HG02763 (cell line): Measurements from ENCODE around the gene GON7.
"Not testable (repeated sequence)": the region's sequence is repeated elsewhere in the genome, so short reads cannot be mapped to it uniquely, and the experiment has no call there.

ENCODE experiments used
- ATAC-seq: cut with Tn5 transposase; IDR thresholded peaks from one replicate; pipeline ENCODE4 v1.9.1; 2021; ENCODE audit warnings: mild to moderate bottlenecking, moderate library complexity; ENCODE audit not compliant: unreplicated experiment

The GON7 gene

DNA sequence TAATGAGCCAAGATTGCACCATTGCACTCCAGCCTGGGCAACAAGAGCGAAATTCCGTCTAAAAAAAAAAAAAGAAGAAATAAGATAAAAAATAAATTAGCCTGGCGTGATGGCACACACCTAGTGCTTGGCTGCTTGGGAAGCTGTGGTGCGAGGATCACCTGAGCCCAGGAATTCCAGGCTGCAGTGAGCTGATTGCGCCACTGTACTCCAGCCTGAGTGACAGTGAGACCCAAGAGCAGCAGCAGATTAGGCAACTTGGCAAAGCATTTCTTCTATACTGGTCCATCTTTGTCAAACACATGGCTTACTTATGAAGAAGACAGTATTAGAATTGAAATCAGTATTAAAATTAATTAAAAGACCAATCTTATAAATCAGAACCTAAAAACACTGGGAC, 6.3 kb downstream of the GON7 start:
- ATAC-seq: no peak

DNA sequence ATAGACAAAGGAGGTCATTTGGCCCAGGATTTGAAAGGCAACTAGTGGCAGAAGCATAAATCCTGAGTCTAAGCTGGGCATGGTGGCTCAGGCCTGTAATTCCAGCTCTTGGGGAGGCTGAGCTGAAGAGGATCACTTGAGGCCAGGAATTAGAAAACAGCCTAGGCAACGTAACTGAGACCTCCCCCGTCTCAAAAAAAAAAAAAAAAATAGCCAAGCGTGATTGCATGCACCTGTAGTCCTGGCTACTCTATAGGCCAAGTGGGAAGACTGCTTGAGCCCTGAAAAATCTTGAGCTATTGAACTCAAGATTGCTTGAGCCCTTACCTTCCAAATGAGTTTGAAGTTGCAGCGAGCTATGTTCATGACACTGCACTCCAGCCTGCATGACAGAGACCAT, 7.8 kb downstream of the GON7 start:
- ATAC-seq: no peak

DNA sequence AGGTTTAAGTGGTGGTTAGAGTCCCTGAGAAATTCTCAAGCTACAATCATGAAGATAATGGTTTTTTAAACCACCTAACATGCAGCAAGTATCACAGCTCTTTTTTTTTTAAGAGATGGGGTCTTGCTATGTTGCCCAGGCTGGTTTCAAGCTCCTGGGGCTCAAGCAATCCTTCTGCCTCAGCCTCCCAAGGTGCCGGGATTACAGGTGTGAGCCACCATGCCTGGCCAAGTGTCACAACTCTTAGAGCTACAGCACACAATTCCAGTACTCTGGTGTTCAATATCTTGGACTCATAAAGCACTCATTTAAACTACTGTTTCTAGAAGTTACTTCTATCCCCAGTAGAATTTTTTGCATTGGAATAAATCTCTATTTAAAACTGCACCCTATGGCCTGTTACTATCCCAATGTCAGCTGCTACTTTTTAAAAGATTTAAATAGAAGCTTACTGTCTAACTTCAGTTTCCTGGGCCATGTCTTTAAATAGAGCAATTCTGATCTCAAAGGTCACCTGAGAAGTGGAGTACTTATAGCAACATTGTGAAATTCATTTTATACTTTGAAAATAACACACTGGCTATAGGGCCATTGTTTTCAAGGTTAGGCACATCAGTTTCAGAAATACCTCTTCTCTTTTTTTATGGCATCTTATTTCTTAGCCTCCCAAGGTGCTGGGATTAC, 11.4 kb downstream of the GON7 start:
- ATAC-seq: no peak

DNA sequence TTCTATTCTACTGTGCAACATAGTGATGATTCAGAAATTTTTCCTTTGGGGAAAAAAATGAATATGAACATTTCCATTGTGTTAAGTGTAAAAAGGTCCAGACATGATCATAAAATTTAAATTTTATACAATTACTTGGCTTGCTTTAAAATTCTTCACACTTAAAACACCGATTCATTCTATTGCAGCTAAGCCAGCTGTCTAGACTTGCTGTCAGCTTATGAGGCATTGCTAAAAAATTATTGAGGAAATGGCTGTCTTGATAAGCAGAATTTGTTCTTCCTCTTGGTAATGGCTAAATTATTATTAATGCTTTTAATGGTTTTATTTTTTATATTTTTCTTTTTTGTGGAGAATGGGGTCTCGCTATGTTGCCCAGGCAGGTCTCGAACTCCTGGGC, 19.9 kb downstream of the GON7 start:
- ATAC-seq: no peak

DNA sequence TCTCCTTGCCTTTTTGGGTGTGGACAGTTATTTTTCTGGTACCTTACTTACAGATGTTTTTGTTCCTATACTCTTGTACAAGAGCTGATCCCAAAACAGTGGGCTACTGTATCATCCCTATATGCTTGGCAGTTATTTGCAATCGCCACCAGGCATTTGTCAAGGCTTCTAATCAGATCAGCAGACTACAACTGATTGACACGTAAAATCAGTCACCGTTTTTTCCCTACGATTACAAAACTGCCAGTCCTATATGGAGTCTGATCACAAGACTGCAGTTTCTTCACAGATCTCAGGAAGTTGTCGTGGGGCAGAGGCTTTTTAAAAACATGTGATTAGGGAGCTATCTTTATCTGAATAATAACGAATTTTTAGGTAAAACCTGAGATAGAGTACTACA, 20.4 kb downstream of the GON7 start:
- no peak for ATAC-seq

DNA sequence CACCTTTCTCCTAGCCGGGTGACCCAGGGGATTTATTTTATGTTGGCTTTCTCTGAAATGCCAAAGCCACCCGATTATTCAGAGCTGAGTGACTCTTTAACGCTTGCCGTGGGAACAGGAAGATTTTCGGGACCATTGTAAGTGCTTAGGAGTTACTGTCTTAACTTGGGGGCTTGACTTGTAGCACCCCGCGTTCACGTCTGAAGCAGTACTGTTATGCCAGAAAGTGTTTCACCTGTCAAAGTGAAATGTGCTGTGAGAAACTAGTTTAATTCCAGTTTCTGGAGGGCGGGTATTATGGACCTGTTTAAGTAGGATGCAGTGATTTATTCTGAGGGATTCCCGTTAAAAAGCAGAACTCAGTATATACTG, 21.5 kb downstream of the GON7 start:
- ATAC-seq: no peak

DNA sequence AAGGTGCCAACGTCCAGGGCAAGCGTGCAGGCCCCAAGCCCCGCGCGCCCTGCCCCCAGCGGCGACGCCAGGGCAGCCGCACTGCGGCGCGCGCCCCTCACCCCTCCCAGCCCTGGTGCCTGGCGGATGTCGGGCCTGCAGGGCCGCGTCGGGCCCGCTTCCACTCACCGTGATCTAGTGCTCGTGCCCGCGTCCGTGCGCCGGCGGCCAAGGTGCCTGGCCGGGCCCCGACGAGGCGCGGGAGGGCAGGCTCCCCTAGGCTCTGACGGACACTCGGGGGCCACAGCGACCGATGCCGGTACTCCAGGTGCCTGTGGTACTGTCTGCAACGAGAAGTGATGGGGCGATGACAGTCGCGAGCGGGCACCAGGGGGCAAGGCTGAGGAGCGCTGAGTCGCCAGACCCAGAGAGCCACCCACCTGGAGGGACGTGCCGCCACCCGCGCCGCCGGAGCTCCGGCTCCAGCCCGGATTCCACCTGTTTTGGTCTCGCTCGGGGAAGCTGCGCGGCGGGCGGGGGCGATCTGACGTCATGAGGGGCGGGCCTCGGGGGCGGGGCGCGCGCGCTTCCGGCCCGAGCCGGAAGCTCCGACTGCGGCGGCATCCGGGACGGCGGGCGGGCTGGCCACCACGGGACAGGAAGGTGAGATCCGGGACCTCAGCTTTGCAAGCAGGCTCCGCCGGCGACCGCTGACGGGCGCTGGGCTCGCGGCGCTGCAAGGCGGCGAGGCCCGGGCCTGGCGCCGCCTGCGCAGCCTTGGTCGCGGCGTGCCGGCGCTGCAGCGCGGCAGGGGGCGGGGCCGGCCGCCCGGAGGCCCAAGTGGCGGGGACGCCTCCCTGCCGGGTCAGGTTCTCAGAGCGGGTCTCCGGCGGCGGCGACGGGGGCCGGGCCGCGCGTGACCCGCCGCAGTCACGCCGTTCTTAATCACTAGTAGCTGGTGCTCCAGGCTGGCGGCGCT, 22.2 kb downstream of the GON7 start, which contains the start of the genes LYSET and MOAP1:
Gene LYSET, plus strand, starts transcription at position 927 of the 958 bp plus-strand sequence. CDS start 89 bp downstream, outside the sequence.
Gene MOAP1, minus strand, starts transcription at position 507 of the 958 bp plus-strand sequence. CDS start 655 bp downstream, outside the sequence.
- peak; percentile 83 for ATAC-seq

DNA sequence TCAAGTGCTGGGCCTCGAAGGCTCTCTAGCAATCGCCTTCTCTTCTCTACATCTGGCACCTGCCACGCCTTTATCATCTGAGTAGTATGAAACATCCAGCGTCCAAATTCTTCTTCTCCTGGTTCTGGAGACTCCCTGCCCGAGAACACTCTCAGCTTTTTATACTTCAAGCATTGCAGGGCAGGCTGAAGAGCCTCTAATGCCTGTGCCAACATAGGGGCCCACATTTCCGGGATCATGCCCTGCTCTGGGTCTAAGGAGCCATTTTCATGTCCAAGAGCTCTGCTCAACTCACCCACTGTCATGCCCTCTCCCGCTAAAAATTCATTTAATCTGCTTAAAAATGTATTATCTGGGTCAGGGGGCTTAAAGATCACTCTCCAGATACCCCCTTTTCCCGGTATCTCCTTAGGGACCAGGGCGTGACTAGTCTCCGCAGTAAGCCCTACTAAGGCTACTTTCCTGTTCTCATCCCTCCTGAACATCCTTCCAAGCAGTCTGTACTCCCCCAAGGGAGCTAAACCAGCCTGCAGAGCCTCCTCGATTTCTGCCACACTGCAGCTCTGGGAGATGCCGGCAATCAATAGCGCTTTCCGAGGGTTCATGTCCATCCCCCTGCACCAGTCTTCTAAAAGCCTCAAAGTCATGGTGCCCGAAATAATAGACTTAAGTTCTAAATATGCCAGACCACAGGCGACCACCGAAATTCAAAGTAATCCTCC, 23.1 kb downstream of the GON7 start:
- ATAC-seq: no peak

DNA sequence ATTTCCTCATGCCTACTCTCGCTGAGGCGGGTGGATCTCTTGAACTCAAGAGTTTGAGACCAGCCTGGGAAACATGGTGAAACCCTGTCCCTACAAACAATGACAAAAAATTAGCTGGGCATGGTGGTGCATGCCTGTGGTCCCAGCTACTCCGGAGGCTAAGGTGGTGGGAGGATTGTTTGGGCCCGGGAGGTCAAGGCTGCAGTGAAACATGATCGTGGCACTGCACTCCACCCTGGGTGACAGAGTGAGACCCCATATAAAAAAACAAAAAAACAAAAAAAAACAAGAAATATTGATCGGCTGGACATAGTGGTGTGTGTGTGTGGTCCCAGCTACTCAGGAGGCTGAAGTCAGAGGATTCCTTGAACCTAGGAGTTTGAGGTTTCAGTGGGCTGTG, 31.4 kb downstream of the GON7 start:
- ATAC-seq: no peak

DNA sequence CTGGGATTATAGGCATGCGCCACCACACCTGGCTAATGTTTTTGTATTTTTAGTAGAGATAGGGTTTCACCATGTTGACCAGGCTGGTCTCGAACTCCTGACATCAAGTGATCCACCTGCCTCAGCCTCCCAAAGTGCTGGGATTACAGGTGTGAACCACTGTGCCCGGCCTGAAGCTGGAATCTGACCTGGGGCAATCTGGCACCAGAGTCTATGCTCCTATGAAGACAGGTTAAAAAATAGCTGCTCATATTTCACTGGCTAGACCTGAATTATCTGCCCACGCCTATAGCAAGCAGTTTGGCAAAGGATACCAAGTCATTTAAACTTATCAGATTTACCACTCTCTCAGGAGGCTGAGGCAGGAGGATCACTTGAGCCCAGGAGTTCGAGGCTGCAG, 32.1 kb downstream of the GON7 start:
- not testable (repeated sequence) for ATAC-seq

DNA sequence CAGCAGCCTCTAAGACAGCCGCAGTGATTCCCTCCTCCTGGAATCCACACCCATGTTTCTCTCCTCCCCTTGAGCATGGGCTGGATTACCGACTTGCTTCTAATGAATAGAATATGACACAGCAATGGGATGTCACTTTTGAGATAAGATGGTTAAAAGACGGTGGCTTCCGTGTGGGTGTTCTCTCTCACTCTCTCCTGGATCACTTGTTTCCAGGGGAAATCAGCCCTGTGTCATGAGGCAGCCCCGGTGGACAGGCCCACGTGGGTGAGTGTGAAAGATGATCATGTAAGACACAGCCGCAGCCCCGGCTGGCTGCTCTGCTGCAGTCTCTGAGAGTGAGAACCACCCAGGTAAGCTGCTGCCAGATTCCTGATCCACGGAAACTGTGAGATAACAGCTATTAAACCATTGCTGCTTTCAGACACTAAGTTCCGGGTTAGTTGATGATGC, 32.9 kb downstream of the GON7 start:
- ATAC-seq: no peak

DNA sequence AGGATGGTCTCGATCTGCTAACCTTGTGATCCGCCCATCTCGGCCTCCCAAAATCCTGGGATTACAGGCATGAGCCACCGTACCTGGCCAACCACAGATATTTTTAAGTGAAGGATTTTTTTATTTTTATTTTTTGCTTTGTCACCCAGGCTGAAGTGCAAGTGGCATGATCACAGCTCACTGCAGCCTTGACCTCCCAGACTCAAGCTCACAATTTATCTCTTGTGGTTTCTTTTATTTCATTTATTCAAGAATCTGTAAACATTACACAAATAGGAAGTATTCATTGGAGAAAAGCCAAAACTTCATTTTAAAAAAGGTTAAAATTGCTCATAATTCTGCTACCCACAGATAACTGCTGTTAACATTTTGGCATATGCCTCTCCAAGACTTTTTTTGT, 35.5 kb downstream of the GON7 start:
- ATAC-seq: no peak

DNA sequence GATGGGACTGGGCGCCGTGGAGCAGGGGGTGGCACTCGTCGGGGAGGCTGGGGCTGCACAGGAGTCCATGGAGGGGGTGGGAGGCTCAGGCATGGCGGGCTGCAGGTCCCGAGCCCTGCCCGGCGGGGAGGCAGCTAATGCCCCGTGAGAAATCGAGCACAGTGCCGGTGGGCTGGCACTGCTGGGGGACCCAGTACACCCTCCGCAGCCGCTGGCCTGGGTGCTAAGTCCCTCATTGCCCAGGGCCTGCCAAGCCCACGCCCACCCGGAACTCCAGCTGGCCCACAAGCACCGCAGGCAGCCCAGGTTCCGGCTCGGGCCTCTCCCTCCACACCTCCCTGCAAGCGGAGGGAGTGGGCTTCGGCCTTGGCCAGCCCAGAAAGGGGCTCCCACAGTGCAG, 36.7 kb downstream of the GON7 start:
- not testable (repeated sequence) for ATAC-seq

DNA sequence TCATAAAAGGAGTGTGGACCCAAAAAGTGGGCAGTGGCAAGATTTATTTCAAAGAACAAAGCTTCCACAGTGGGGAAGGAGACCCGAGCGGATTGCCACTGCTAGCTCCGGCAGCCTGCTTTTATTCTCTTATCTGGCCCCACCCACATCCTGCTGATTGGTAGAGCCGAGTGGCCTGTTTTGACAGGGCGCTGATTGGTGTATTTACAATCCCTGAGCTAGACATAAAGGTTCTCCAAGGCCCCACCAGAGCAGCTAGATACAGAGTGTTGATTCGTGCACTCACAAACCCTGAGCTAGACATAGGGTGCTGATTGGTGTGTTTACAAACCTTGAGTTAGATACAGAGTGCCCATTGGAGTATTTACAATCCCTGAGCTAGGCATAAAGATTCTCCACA, 37.2 kb downstream of the GON7 start:
- ATAC-seq: not testable (repeated sequence)

DNA sequence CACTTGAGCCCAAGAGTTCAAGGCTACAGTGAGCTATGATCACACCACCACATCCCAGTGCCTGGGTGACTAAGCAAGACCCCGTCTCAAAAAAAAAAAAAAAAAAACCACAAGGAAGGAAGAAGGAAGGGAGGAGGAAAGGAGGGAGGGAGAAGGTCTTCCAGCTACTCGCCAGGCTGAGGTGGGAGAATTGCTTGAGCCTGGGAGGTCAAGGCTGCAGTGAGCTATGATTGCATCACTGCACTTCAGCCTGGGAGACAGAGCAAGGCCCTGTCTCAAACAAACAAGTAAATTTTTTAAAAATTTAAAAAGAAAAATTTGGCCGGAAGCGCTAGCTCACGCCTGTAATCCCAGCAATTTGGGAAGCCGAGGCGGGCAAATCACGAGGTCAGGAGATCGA, 38.3 kb downstream of the GON7 start:
- not testable (repeated sequence) for ATAC-seq

DNA sequence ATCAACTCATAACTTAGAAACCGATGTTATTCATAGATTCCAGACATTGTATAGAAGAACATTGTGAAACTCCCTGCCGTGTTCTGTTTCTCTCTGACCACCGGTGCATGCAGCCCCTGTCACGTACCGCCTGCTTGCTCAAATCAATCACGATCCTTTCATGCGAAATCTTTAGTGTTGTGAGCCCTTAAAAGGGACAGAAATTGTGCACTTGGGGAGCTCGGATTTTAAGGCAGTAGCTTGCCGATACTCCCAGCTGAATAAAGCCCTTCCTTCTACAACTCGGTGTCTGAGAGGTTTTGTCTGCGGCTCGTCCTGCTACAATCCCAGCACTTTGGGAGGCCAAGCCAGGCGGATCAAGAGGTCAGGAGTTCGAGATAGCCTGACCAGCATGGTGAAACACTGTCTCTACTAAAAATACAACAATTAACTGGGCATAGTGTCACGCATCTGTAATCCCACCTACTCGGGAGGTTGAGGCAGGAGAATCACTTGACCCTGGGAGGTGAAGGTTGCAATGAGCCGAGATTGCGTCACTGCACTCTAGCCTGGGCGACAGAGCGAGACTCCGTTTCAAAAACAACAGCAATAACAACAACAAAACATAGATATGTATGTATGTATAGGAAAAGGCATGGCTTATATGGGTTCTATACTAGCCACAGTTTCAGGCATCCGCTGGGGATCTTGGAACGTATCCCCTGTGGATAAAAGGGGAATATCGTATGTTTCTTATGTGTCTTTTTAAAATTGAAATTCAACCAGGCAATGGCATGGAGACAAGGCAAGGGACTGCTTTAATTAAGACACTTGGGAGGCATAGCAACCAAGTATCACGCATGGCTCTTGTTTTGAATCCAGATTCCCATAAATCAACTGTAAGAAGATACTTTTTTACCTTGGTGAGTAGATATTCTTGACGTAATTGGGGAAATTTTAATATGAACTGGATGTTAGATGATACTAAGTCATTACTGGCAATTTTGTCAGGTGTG, 41.3 kb downstream of the GON7 start:
- not testable (repeated sequence) for ATAC-seq

DNA sequence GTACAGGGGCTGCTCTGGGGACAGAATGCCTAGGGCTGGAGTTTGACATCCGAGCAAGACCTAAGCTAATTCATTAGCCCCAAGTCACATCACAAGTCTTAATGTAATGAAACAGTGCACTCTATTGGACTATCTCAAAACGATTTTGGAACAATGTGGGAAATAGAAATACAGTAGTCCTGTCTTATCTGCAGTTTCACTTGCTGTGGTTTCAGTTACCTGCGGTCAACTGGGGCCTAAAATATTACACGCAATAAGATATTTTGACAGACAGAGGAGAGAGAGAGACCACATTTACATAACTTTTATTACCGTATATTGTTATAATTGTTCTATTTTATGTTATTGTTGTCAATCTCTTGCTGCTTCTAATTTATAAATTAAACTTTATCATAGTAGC, 43.3 kb downstream of the GON7 start:
- ATAC-seq: no peak

DNA sequence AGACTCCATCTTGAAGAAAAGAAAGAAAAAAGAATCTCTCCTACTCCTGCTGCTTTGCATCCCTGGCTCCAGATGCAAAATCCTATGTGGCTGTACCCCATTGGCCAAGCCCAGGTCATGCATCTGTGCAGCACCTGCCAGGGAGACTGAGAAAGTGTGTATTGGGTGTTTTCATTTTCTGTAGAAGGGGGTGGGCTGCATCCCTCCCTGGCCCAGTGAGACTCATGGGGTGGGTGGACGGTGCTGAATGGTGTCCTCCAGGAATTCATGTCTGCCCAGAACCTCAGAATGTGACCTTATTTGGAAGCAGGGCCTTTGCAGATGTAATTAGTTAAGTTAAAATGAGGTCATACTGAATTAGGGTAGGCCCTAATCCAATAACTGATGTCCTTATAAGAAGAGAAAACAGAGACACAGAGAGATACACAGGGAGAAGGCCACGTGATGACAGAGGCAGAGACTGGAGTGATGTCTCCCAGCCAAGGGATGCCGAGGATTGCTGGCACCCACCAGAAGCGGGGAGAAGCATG, 45.4 kb downstream of the GON7 start:
- ATAC-seq: no peak

DNA sequence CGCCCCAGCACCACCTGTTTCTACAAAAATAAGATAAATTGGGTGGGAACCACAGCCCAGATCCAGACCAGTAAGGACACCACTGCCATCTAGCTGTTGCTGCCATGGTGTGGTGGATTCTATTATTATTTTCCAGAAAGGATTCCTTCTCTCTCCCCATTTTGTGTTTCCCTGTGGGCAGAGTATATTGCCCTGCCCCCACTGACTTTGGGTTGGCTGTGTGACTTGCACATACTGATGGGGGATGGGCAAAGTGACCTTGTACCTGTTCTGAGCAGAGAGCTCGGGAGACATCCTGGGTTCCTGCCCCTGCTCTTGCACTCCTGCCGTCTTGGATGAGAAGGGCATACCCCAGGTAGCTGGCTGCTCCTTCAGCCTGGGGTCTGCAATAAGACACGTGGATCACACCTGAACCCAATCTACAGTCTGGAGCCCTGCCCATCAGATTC, 46.5 kb downstream of the GON7 start:
- ATAC-seq: no peak
